Measurements from ENCODE around the gene IL12RB2. TPM values are rescaled to one million over a fixed set of nuclear protein-coding genes. Genes with fewer than 3 reads are reported as not detected.

The IL12RB2 gene
- total RNA-seq, 1 donor from 2014 or later = 0.22 TPM

DNA sequence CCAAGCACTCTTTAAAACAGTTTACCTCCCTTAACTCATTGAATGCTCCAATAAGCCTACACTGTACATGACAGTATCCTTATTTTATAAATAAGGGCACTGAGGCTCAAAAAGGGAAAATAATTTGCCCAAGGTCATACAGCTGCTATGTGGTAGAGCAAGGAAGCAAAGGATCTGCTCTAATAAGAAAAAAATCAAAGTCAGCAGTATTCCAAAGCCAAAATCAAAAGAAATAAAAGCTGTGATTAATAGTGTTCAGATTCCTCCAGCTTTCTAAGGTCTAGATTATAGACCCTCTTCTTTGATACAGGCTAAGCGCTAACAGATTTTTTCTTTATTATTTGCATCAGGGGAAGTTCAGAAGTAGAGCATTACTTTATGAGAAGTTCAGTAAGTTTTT is 39.3 kb downstream of the IL12RB2 start:
- intact Hi-C loops (cut with DNase I) = loop anchor here (2.0 kb wide), 1 partner anchor 144 kb away; no protein-coding TSS in a partner anchor

DNA sequence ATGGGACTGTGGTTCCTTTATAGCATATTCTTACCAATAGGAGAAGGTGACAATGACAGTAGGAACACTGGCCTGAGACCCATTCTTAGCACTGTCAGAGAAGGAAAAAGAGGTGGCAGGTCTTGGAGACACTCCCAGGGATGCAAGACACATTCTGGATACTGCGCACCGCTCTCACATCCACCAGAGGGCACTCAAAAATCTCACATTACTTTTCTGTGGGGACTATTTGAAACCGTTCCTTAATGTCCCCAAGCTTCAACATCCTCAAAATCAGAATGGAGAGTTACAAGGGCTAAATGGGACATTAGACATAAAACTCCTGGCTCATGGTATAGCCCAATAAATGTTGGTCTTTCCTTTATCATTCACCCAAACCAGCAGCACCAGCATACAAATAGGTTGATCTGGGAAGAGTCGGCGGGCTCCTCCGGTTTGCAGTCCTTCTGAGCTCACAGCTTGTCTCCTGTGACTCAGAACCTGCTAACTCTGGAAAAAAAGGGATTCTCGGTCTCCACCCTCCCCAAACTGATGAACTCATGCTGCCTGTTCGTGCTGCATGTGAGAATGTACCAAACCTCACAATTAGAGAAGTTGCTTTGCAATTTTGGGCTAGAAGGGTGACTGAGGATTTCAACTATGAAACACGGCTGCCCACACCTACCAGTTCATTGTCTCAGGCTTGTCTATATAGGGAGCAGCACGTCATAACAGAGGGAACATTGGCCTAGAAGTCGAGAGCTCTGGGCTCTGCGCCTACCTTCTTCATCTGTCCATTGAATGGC is 40.2 kb downstream of the IL12RB2 start:
- no peak for DNase-seq (ENCODE audit: low spot score)
- intact Hi-C loops (cut with DNase I) = loop anchor here (2.0 kb wide), 1 partner anchor 143 kb away; no protein-coding TSS in a partner anchor

More for the DNA sequence above, 39.3 kb downstream of the IL12RB2 start:
- no peak for DNase-seq (ENCODE audit: low spot score)

DNA sequence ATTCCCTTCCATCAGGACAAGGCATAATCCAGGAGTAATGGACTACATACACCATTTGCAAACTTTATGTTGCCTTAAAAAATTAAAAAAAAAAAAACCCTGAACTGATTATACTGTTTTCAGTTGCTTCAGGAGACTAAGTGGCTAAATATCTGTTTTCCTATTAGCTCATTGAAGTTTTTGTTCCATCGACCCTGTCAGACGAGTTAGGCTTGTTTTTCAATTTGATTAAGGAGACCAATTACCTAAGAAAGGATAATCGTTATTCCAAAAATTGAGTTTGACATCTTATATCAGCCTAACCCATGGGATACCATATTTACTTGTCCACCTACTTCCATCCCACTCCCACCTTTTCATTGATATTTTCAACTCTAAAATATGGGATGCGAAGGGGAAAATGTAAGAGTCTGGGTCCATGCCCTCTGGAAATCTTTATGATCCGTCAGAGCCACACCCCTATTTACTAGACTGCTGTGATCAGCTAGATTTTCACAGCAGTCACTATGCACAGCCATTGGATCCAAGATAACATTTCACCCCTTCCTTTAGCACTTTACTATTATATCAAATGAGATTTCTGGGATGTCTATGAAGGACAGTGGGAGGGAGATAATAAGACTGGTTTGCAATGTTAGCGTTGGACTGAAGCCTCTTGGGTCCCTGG is 41.0 kb downstream of the IL12RB2 start:
- intact Hi-C loops (cut with DNase I) = no loop called here
- no peak for DNase-seq (ENCODE audit: low spot score)

DNA sequence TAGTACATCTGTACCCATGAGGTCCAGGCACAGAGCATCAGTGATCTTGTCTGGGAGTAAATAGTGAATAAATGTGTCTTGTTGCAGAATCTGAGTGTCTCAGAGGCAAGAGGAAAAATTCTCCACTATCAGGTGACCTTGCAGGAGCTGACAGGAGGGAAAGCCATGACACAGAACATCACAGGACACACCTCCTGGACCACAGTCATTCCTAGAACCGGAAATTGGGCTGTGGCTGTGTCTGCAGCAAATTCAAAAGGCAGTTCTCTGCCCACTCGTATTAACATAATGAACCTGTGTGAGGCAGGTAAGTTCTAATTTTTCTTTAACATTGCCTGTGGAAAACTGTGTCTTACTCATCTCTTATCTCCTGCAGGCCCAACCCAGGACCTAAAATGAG is 43.1 kb downstream of the IL12RB2 start:
- intact Hi-C loops (cut with DNase I) = no loop called here

DNA sequence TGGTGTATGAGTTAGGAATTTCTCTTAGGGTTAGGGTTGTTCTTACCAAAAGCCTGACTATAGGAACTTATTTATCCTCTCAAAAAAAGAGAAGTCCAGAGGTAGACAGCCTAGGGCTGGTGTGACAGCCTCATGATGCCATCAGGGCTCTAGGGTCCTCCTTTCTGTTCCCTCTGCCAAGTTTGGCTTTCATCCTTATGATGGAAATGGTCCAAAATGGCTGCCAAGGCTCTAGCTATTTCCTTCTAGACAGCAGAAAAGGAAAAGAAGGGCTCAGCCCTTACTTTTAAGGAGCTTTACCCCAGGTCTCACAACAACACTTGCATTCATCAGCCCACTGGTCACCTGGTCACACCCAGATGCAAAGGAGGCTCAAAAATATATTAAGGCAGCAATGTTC is 44.5 kb downstream of the IL12RB2 start:
- intact Hi-C loops (cut with DNase I) = no loop called here
- no peak for DNase-seq (ENCODE audit: low spot score)

More for the DNA sequence above, 43.1 kb downstream of the IL12RB2 start:
- DNase-seq (ENCODE audit: low spot score) = no peak

DNA sequence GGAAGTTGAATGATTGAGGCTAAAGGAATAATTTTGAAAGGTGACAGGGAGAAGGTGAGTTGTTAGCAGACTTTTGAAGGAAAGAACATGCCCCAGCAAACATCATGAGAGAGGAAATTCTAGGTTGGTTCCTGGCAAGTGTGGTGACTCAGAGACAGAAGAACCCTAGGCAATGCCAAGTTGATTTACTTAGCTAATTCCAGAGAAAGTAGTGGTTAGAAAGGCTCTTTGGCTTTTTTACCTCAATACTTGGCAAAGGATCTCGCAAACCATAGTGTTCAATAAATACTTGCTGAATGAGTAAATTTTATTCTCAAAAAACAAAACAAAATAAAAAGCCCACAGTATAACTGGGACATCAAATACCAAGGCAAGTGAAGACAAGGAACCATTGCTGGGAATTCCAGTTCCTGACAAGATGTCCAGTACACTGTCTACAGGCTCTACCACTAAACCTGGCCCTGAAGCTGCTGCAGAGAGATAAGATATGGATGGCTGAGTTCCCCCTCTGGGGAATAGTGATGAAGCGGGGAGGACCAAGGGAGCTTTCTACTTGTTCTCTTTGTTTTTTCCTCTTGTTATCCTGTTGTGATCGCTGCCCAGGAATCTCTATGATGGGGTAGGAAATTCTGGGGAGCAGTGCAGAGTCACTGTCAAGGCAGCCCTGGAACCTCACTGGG is 48.2 kb downstream of the IL12RB2 start:
- no peak for DNase-seq (ENCODE audit: low spot score)
- intact Hi-C loops (cut with DNase I) = no loop called here

DNA sequence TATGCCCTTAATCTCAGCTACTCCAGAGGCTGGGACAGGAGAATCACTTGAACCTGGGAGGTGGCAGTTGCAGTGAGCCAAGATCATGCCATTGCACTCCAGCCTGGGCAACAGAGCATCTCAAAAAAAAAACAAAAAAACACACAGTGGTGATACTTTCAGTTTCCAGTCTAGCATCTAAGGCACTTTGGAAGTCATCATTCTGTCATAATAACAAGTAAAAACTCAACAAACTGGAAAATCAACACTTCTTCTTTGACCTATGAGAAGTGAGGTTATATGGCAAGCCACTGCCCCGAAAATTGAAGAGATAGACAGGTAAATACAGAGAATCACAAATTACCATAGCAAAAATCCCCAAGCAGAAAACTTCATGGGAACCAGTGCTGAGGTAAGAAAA is 51.9 kb downstream of the IL12RB2 start:
- intact Hi-C loops (cut with DNase I) = no loop called here
- DNase-seq (ENCODE audit: low spot score) = no peak

DNA sequence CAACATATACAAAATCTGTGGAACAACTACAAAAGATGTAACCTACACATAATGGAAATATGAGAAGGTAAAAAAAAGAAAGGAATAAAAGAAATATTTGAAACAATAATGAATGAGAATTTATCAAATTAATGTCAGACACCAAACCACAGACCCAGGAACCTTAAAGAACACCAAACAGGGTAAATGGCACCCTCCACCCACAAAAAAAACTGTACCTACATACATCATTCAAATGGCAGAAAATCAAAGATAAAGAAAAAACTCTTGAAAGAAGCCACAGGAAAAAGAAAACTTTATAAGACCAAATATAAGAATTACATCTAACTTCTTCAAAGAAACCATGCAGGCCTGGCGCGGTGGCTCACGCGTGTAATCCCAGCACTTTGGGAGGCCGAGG is 54.0 kb downstream of the IL12RB2 start:
- intact Hi-C loops (cut with DNase I) = no loop called here

DNA sequence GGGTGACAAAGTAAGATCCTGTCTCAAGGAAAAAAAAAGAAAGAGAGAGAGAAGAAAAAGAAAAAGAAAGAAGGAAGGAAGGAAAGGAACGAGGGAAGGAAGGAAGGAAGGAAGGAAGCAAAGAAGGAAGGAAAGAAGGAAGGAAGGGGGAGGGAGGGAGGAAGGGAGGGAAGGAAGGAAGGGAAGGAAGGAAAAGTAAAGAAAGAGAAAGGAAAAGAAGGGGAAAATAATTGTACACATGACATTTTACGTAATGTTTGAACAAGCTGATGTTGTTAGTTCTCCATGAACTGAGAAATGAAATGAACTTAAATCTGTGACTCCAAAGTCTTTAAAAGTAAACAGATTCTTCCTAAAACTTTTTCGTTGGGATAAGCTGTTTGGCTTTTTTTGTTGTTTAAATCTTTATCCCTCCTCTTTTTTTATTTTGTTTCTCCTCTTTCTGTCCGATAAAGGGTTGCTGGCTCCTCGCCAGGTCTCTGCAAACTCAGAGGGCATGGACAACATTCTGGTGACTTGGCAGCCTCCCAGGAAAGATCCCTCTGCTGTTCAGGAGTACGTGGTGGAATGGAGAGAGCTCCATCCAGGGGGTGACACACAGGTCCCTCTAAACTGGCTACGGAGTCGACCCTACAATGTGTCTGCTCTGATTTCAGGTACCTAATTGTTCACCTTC is 59.8 kb downstream of the IL12RB2 start:
- intact Hi-C loops (cut with DNase I) = no loop called here
- no peak for DNase-seq (ENCODE audit: low spot score)

More for the DNA sequence above, 54.0 kb downstream of the IL12RB2 start:
- no peak for DNase-seq (ENCODE audit: low spot score)

DNA sequence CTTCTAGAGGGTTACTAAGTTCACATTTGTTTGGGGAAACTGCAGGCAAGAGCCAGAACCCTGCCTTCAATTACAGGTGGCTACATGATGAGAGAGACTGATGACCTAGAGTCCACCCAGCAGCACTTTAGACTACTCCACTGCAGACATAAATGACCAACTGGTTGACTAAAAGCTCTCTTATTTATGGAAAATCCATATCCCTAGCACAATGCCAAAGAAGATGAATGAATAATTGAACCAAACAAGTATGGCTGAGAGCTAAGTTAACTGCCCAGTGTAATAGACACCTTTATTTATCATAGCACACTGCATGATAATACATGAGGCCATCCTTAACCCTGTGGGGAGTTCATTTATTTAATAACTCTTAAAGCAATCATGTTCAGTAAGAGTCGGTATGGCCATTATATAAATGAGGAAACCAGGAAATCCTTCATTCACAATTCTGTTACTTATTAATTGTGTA is 60.4 kb downstream of the IL12RB2 start:
- intact Hi-C loops (cut with DNase I) = no loop called here
- DNase-seq (ENCODE audit: low spot score) = no peak

DNA sequence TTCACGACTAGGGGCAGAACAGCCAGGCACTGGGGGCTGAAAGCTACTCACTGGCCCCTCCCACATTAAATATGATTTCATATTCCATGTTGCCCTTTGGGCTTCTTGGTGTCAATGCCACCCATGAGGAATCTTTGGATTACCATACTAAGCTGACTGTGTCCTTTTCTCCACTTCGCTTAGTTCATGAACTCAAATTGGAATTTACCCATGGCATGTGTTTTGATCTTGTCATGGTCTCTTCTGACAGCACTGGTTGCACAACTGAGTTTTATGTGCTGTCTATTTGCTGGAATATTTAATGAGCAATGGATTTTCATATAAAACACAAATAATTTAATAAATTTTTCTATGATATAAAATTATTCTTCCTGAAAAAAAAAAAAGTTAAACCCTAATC is 63.4 kb downstream of the IL12RB2 start:
- intact Hi-C loops (cut with DNase I) = no loop called here
- no peak for DNase-seq (ENCODE audit: low spot score)

DNA sequence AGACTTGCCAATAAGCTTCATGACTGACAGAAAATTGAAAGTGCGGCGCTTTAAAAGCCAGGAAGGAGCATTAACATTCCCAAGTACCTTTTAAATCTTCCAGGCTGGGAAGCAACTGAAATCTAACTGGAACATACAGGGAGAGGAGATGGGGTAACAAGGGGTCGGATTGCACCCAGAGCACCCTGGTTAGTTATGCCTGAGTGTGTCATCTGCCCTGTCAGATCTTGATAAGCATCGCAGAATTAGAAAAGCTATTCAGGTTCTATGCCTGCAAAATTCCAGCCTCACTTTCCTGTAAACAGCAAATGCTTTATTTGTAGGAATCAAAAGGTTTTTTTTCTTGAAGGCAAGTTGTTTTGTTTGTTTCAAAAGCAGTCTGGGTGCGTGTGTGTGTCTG is 64.0 kb downstream of the IL12RB2 start:
- intact Hi-C loops (cut with DNase I) = no loop called here
- no peak for DNase-seq (ENCODE audit: low spot score)

DNA sequence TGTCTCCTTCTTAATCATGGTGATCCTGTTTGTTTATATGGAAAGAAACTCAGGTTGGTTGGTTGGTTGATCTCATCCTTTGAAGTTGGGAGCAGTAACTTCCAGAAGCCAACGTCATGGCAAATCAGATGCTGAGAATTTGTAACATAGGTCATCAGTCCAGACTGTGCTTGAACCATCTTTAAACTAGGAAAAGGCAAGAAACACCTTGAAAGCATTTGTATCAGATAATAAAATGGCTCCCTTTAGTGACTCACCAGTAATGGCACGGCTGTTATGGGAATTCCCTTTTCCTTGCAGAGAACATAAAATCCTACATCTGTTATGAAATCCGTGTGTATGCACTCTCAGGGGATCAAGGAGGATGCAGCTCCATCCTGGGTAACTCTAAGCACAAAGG is 64.5 kb downstream of the IL12RB2 start:
- DNase-seq (ENCODE audit: low spot score) = no peak
- intact Hi-C loops (cut with DNase I) = no loop called here

DNA sequence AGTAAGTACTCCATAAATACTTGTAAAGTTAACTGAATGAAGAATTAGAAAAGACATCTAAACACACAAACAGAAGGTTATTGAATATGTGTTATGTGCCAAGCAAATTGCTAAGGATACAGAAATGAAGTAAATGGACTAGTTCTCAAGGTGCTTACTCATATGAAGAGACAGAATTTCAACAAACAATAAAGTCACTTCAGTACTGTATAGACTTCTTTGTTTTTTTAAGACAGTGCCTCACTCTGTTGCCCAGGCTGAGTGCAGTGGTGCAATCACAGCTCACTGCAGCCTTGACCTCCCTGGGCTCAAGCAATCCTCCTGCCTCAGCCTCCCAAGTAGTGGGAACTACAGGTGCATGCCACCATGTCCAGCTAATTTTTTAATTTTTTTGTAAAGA is 65.2 kb downstream of the IL12RB2 start:
- intact Hi-C loops (cut with DNase I) = no loop called here
- no peak for DNase-seq (ENCODE audit: low spot score)

DNA sequence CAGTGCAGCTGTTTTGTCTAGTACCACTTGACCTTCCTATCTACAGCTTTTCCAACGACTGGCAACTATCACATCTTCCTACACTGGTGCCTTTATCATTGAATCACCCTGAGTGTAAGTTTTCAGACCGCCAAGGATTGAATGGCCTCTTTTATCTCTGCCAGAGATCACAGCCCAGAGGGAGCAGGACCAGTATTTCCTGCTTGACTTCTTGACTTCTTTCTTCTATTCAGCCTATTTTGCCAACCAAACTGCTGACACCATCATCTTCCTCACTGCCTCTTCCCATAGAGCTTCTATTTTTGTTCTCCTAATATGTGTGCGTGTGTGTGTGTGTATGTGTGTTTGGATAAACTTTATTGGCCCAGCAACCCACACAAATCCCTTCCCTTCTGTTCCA is 68.7 kb downstream of the IL12RB2 start:
- no peak for DNase-seq (ENCODE audit: low spot score)
- intact Hi-C loops (cut with DNase I) = no loop called here

DNA sequence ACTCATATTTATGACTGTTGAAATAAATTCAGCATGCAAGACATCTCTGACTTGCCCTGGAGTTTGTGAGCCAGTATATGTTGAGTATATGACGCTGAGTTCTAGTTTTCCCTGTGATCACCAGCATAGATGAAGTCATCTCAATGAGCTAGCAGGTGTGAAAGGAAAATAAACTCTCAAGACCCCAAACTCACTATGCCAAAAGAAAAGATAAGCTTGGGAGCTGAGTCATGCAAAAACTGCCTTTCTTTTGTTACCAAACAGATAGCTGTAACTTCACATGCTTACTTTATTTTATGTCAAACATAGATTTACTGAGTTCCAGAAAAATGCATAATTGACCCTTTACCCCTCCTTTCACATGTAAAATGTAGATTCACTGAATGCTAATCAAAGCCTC is 69.6 kb downstream of the IL12RB2 start:
- intact Hi-C loops (cut with DNase I) = no loop called here
- DNase-seq (ENCODE audit: low spot score) = no peak

DNA sequence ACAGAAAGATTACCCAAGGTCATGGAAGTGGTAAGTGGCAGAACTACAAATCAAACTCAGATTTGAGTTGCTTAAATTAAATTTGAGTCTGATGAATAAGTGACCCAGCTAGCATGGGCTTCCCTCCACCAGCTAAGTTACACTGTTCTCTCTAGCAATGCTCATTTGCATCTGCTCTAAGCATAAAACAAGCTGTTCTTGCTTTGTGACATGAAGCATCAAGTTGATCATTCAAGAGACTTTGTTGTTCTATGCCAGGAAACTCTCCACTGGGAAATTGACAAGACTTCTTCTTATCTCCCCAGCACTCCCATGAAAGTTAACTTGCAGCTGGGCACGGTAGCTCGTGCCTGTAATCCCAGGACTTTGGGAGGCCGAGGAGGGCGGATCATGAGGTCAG is 73.5 kb downstream of the IL12RB2 start:
- DNase-seq (ENCODE audit: low spot score) = no peak
- intact Hi-C loops (cut with DNase I) = no loop called here

DNA sequence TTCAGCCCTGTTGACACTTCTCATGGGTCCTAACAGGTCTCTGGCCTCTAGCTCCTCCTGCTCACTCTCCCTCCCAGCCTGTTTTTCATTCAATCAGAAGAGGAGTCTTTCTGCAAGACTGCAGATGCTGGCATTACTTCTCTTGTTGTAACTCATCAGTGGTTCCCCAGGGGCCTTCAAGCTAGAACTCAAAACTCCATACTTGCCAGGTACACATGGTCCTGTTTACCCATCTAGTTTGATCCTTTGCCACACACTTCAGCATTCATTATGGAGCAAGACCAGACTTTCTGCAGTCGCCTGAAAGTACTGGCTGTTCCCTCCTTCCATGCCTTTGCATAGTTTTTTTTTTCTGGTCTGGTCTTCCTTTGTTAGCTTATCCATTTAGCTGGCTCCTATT is 74.6 kb downstream of the IL12RB2 start:
- intact Hi-C loops (cut with DNase I) = no loop called here
- no peak for DNase-seq (ENCODE audit: low spot score)

DNA sequence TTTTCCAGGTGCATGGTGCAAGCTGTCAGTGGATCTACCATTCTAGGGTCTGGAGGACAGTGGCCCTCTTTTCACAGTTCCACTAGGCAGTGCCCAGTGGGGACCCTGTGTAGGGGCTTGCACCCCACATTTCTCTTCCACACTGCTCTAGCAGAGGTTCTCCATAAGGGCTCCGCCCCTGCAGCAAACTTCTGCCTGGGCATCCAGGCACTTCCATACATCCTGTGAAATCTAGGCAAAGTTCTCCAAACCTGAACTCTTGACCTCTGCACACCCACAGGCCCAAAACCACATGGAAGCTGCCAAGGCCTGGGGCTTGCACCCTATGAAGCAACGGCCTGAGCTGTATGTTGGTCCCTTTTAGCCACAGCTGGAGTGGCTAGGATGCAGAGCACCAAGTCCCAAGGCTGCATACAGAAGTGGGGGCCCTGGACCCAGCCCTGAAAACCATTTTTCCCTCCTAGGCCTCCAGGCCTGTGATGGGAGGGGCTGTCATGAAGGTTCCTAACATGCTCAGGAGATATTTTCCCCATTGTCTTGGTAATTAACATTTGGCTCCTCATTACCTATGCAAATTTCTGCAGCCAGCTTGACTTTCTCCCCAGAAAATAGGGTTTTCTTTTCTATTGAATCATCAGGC is 76.4 kb downstream of the IL12RB2 start:
- intact Hi-C loops (cut with DNase I) = no loop called here
- DNase-seq (ENCODE audit: low spot score) = no peak

All from cardiac septum (tissue), 1 donor.